ENCODE measurements around the gene LGR6.
A peak's percentile ranks its signal among the peaks of the same experiment; 100 is the strongest.

Gene LGR6

DNA sequence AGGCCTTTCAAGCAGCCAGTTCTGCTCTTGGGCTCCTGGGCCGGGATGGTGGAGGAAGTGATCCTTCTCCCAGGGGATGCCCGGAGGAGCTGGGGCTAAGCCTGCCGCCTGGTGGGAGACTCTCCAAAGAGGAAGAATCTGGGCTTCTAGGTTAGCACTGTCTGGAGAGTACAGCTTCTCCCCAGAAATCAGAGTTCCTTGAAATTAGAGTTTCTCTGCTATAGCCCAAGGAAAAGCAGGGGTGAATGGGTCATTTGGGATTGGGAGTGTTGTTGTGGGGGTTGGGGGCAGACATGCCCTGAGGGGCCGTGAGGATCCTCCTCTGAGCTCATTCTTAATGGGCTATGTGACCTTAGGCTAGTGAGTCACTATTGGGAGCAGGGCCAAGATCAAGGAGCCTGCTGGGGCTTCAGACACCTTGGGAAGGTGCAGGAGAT lies 6.5 kb downstream of the LGR6 start (continued):
- TF ChIP-seq ZNF18 (tag by site-specific recombination; IDR thresholded peaks at IDR 0.05) (no peak), ZNF248 (tag by site-specific recombination; IDR thresholded peaks at IDR 0.05) (no peak), ZNF302 (tag by site-specific recombination; IDR thresholded peaks at IDR 0.05; ENCODE audit: low read depth) (no peak), ZFP69B (tag by site-specific recombination; IDR thresholded peaks at IDR 0.05) (peak; percentile 33; the same call in 1 of the 2 replicates), ZNF133 (tag by site-specific recombination; IDR thresholded peaks at IDR 0.05) (no peak), REPIN1 (tag by site-specific recombination; IDR thresholded peaks at IDR 0.05; ENCODE audit: low read depth) (no peak), ZNF518A (tag by site-specific recombination; conservative IDR thresholded peaks at IDR 0.05; ENCODE audit: low read depth) (no peak), ZNF610 (tag by site-specific recombination; IDR thresholded peaks at IDR 0.05; ENCODE audit: borderline replicate concordance) (no peak), ZNF223 (tag by site-specific recombination; IDR thresholded peaks at IDR 0.05) (no peak), TRIM28 (IDR thresholded peaks at IDR 0.05; ENCODE audit: borderline replicate concordance, low read length) (no peak), ZBTB8A (tag by site-specific recombination; IDR thresholded peaks at IDR 0.05) (no peak), KLF8 (tag by site-specific recombination; IDR thresholded peaks at IDR 0.05) (no peak), ZNF239 (tag by site-specific recombination; IDR thresholded peaks at IDR 0.05) (no peak), GLI4 (tag by site-specific recombination; IDR thresholded peaks at IDR 0.05) (no peak), GLIS1 (tag by site-specific recombination; IDR thresholded peaks at IDR 0.05) (peak; percentile 40; the same call in 1 of the 2 replicates), ZNF354C (tag by site-specific recombination; IDR thresholded peaks at IDR 0.05; ENCODE audit: borderline replicate concordance, low read depth) (no peak), SP3 (tag by site-specific recombination; IDR thresholded peaks at IDR 0.05) (no peak), OVOL3 (tag by site-specific recombination; IDR thresholded peaks at IDR 0.05) (no peak), ZFP3 (tag by site-specific recombination; IDR thresholded peaks at IDR 0.05; ENCODE audit: low read depth) (no peak), PRDM6 (tag by site-specific recombination; IDR thresholded peaks at IDR 0.05) (no peak), ZNF121 (tag by site-specific recombination; IDR thresholded peaks at IDR 0.05) (no peak), ZNF837 (tag by site-specific recombination; IDR thresholded peaks at IDR 0.05) (no peak), ZFP41 (tag by site-specific recombination; IDR thresholded peaks at IDR 0.05; ENCODE audit: borderline replicate concordance) (no peak), ZNF114 (tag by site-specific recombination; IDR thresholded peaks at IDR 0.05) (no peak), ATF2 (tag by site-specific recombination; IDR thresholded peaks at IDR 0.05; ENCODE audit: low read depth) (0 out of 2 replicates have a peak, but pooled peaks have one; percentile 50), ZNF670 (tag by site-specific recombination; IDR thresholded peaks at IDR 0.05; ENCODE audit: low read depth) (no peak), ZNF558 (tag by site-specific recombination; IDR thresholded peaks at IDR 0.05) (no peak), ZNF596 (tag by site-specific recombination; IDR thresholded peaks at IDR 0.05) (no peak), ZXDB (tag by site-specific recombination; IDR thresholded peaks at IDR 0.05) (no peak)
- TF ChIP-seq, protein P1, sequence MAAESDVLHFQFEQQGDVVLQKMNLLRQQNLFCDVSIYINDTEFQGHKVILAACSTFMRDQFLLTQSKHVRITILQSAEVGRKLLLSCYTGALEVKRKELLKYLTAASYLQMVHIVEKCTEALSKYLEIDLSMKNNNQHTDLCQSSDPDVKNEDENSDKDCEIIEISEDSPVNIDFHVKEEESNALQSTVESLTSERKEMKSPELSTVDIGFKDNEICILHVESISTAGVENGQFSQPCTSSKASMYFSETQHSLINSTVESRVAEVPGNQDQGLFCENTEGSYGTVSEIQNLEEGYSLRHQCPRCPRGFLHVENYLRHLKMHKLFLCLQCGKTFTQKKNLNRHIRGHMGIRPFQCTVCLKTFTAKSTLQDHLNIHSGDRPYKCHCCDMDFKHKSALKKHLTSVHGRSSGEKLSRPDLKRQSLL (tag by site-specific recombination; IDR thresholded peaks at IDR 0.05), result no peak
